ENCODE data around the gene IGIP.

IGIP gene

DNA sequence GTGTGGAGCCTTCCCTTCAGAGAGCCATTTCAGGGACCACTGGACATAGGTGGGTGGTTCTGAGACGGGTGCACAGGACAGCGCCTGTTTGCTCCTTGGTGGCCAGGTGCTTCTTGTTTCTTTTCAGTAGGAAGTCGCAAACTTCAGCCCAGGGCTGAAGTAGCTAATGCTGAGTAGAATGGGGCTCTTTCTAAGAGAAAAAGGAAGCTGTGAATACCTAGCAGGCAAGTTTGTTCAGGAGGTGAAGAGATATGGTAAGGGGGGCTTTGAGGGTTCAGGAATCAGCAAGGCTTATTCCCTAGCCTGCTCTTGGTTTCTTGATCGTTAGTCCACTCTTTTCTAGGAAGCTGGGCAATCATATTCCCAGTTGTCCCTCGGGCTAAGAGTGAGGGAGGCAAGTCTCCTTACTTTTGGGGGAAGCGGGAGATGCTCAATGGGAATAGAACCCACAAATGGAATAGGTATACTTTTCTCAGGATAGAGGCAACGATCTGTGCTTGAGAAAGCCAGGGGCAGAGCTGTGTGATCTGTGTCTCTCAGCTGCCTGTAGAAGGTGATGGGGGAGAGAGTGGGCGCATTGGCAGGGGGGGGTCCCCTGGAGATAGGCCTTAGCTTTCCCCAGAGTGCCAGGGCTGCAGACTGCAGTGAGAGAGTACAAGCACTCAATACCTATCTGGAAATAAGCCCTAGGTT lies 13.7 kb upstream of the IGIP start:
- DNase-seq = no peak

DNA sequence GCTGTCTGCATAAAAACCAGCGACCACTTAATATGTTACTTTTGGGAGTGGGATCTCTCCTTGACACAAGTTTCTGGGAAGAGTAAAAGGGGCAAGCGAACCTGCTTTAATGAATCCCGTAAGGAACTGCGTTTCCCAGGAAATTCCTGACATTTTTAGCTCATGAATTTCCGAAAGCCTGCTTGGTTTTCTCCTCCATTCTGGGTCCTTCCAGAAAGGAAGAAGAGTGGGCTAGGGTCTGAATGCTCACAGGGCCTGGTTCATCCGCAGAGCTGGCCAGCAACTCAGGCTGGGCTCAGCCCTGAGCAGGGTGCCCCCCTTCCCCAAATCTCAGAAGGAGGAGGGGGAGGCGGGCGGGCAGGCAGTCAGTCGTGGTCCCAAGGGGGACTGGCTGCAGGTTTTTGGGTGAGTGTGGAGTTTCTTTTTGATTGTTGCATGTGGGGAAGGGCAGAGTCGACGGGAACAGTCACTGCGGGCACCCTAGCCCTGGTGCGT lies 13.0 kb upstream of the IGIP start:
- no peak for DNase-seq

DNA sequence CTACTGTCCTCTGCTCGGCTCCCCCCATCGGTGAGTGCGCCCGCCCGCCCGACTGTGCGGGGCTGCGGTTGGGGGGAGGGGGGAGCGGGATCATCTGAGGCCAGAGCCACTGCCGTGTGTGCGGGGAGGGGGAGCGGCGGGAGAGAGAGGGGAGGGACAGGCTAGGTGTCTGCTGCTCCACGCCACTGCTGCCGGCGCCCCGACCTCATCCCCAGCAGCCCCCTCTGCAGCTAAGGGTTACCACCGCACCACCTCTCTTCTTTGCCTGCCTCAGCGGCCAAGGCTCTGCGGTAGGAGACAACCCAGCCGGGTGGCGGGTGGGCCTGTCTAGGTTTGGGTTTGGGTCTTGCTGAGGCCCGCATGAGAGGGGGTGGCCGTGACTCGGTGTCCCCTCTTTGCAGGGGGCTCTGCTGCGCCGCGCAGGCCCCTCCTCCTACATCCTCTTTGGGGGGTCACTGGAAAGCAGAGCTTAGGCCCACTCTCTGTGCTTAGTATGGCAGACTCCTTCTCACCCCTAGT lies 12.5 kb upstream of the IGIP start:
- no peak for DNase-seq

DNA sequence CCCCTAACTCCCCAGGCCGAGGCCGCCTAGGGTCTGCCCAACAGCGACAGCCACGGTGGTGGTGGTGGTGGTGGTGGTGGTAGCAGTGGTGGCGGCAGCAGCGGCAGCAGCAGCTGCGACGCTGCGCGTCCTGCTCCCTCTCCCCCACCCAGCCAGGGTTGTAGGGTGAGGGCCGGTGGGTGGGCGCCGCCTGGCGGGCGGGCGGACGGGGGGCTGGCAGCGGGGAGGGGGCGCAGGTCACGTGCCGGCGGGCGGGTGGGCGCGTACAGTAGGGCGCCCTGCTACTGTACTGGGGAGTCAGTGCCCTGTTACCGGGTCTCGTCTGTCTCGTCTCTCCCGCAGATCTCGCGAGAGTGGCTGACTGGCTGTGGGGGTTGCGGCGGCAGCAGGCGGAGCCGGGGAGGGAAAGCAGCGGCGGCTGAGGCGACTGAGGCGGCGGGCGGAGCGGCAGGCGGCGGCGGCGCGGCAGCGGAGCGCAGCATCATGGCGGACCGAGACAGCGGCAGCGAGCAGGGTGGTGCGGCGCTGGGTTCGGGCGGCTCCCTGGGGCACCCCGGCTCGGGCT lies 12.0 kb upstream of the IGIP start, which contains the start of gene PURA:
PURA (plus strand) TSS at position 411 of the 565 bp plus-strand sequence; CDS start at position 484, 73 bp downstream.
- peak; percentile 84 for DNase-seq

DNA sequence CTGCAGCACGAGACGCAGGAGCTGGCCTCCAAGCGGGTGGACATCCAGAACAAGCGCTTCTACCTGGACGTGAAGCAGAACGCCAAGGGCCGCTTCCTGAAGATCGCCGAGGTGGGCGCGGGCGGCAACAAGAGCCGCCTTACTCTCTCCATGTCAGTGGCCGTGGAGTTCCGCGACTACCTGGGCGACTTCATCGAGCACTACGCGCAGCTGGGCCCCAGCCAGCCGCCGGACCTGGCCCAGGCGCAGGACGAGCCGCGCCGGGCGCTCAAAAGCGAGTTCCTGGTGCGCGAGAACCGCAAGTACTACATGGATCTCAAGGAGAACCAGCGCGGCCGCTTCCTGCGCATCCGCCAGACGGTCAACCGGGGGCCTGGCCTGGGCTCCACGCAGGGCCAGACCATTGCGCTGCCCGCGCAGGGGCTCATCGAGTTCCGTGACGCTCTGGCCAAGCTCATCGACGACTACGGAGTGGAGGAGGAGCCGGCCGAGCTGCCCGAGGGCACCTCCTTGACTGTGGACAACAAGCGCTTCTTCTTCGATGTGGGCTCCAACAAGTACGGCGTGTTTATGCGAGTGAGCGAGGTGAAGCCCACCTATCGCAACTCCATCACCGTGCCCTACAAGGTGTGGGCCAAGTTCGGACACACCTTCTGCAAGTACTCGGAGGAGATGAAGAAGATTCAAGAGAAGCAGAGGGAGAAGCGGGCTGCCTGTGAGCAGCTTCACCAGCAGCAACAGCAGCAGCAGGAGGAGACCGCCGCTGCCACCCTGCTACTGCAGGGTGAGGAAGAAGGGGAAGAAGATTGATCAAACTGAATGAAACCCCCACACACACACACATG lies 11.2 kb upstream of the IGIP start:
- peak; percentile 27 for DNase-seq

DNA sequence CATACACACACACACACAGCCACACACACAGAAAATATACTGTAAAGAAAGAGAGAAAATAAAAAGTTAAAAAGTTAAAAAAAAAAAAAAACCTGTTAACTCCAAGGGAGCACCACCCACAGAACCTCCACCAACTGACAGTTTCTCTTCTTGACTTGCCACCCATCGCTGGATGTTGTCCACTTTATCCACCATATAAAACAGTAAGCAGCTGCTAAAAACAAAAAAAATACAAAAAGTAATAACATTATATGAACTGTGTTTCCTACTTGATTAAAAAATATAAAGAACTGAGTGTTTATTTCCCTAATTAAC lies 10.6 kb upstream of the IGIP start:
- DNase-seq = no peak

DNA sequence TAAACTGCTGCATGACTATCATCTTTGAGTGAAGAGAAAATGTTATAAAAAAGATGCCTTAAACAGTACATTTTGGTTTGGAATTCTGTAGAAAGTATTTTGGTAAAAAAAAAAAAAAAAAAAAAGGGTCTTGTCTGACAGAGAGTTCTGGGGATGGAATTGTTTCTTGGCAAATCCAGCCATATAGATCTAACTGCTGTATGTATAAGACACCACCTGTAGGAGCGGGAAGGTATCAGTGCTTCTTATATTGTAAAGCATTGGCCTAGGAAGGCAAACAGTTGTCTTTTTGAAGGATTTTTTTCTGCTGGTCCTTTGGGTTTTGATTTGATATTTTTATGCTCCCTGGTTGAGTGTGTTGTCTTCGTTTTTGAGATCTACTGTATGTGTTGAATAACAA lies 9.0 kb upstream of the IGIP start:
- DNase-seq = no peak

DNA sequence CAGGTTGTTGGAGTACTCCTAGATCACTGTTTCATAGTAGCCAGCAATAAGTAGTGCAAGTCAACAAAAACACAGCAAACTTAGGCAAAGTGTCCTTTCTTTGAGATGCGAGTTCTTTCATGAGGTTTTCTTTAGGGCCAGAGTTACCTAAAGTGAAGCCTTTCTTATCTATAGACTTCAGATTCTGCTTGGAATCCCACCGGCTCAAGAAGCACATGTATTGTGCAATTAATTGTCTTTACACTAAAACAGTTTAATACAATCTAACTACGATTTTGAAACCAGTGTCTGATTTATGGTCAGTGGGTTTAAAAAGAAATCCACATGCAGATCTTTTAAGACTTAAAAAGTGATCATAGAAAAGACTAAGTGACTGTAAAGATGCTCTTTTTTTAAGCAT lies 8.2 kb upstream of the IGIP start:
- no peak for DNase-seq

DNA sequence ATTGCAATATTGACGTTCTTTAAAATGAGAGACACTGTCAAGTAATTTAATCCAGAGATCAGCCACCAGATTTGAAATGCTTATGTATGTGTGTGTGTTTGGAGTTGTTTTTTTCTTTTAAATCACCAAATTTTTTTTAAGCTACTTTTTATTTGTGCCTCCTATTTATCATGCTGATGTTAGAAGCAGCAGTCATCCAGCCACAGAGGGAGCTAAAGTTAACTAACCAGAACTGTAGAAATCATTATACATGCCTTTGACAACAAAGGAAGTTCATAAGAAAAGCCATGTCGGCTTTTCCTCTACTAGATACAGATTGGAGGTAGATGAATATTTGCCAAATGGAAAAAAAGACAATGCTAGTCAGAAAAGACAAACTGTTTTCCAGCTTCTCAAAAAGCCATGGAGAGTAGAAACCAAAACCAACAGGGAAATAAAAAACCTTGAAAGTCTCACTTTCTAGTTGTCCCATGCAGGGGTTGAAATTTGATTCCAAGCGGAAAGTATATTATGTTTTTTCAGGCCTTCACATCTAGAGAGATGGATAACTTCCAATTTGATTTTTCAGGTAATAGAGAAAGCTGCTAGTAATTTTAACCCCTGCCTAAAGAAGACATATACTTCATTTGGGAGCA lies 7.3 kb upstream of the IGIP start:
- no peak for DNase-seq

DNA sequence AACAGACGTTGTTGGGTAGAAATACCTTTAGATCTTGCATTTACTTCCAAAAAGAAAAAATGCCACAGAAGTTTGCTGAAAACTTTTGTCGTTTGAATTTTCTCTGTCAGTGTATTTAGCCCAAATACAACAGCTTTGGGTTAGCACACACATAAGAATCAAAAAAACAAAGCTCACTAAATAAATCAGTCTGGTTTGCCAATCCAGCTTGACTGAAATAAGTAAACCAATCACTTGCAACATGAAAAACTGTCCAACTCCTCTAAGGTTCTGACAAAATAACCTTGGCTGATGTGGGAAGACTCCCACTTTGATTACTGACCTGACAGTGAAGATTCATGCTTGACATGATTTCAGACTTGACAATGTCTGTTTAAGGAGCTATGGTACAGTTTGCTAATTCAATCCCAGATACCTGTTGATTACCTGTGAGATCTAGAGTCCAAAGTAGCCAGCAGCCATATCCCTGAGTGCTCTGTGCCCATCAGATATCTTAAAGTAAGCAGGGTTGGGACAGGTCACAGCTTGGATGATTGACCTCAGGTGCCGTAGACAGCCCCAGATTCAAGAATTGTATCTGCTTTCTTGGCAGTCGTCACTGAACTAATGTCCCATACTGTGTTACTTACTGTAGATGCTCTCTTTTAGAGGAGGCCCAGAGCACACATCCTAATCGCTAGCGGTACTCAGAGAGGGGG lies 727 bp downstream of the IGIP start:
- no peak for DNase-seq

DNA sequence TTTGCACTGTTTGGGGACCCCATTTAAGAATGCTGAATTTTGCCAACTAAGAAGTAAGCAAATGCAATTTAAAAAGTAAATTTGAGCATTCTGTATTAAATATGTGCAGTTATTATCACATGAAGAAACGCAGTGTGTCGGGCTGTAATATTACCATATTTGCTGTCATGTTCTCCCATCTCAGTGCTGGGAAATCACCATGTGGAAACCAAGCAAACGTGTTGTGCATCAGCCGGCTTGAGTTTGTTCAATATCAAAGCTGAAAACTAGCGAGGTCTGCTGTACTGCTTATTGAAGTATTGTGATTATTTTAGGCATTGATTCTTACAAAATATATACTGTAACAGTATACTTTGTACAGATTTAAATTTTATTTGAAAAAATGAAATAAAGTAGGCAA lies 2.6 kb downstream of the IGIP start:
- DNase-seq = no peak

DNA sequence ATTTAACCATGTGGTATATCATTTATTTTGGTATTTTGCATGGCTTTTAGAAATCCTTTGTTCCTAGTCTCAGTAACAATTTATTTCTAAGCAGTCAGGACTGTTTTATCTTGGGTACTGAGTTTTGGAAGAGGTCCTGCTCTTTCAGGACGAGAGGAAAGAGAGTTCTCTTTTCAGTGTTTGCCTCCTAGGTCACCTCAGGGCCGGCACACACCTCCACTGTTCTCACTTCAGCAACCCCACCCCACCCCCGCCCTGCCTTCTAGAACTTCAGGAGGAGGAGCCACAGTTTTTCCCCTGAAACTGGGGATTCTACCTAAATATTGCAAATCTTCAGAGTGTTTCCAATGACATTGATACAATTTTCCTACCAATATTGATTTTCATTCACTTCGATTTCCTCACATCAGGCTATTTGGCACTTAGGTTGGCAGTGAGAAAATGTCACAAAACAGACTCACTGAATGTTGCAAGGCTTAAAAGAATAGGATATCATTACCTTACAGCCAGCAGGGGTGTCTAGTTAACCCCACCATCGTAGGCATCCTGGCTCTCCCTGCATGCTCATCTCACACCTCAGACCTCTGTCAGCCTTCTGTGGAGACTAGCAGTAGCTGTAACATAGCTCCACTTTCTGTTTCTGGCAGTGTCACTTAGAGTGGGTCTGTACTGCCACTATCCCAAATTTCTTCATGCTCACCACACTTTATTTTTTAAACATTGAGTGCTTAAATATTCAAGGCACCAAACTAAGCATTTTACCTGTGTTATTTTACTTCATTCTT lies 5.4 kb downstream of the IGIP start:
- DNase-seq = no peak

DNA sequence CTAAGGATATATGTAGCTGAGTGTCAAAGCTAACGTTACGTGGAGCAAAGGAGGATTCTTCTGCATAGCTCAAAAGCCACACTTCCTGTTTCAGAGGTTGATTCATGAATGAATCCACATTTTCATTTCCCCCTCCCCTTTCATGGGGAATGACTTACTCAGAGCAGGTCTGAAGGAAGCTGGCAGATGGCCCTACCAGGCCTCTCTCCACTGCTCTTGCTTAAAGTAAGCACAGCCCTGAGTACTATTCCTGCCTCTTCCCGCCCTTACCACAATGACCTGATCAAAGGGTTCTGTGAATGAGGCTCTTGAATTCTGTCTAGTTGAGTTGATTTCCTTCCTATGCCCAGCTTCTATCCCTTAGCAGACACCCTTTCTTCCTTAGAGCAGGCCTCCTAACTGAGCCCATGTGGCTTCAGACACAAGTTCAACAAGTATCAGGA lies 6.3 kb downstream of the IGIP start:
- DNase-seq = no peak

DNA sequence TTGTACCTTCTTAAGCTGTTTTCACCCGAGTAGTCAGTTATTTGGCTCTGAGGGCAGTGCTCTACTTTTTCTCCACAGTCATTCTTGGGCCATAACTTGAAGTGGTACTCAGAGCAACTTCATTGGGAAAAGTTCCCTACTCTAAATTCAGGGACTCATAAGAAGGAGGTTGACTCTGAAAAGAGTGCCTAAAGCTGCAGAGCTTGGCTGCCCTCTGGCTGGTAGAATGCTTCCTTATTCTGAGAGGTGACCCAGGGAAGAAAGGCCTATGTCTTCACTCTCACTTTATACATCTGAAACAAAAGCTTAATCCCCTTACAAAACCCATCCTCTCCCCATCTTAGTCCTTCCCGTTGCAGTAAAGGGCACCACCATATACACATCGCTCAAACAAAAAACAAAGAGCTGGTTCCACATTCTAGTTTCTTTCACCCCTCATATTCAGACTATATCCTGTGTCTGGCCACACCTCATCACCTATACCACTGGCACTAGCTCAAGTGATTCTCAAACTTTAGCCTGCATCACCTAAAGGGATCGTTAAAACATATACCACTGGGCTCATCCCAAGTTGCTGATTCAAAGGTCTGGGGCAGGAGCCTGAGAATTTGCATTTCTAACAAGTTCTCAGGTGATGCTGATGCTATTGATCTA lies 7.9 kb downstream of the IGIP start:
- no peak for DNase-seq

DNA sequence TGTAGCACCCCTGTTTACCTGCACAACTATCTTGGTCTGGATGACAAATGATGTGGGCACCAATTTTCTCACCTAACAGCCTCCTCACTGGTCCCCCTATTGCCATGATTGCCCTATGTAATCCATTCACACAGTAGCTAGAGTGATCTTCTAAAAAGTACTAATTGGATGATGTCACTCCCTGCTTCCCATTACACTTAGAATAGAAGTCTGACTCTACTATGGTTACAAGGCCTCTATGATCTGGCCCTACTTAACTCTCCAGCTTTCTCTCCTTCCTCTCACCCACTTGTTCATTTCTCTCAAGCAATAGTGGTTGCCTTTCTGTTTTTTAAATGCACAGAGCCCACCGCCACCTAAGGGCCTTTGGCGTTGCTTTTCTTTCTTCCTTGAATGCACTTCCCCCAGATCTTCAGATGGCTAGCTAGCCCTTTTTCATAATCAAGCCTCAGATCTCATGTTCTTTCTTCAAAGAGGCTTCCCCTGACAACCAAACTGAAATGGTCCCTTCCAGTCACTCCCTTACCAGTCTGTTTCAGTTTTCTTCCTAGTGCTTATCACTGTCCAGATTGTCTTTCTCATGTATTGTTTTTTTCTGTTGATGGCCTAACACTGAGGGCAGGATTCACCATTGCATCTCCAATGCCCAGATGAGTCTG lies 8.7 kb downstream of the IGIP start:
- no peak for DNase-seq

DNA sequence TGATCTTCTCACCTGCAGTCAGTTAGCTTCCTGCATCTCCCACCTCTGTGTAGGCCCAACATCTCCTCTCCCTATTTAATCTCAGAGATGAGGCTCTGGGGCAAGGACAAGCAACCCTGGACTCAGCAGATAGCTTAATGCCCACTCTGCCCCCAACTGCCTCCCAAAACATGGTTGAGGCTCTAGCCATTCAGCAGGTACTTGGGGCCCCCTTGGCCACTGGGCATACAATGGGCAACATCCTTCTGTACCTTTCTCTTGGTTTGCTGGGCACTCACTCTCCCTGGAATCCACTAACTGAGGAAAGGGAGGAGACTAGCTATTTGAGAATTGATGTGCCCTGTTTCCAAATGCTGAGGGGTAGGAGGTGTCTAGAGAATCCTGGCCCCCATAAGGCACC lies 9.4 kb downstream of the IGIP start:
- DNase-seq = no peak

DNA sequence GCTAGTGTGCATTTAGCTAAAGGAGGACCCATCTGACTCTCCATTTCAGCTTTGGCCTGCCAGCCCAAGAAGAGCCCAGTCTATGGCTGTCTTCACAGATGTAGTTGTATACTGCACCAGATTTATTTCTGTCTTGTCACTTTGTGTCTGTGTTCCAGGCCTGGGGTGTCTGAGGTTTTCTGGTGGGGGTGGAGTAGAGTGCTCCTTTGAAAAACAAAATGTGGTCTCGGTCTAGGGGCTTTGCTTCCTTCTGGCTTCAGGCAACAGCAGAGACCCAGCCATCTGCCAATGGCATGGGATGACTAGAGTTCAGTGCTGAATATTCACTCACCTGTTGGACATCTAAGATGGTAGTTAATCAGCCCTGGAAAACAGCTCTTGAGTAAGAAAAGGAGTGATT lies 10.9 kb downstream of the IGIP start:
- DNase-seq = no peak

DNA sequence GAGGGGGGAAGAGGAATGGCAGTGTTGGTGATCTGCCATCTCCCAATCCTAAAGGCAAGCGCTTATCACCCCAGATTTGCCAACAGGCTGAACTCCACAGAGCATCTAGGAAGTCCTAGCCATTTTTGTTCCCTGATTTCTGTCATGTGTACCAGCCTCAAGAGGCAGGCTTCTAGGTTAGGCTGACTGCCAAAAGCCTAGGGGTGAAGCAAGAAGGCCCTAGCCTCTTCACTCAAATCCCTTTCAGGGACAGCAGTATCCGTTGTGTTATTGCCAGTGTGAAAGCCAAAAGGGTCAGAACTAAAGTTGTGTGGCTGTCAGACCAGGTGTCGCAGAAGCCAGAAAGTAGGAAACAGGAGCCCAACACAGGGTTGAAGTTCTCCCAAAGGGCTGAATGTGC lies 14.7 kb downstream of the IGIP start:
- no peak for DNase-seq

DNA sequence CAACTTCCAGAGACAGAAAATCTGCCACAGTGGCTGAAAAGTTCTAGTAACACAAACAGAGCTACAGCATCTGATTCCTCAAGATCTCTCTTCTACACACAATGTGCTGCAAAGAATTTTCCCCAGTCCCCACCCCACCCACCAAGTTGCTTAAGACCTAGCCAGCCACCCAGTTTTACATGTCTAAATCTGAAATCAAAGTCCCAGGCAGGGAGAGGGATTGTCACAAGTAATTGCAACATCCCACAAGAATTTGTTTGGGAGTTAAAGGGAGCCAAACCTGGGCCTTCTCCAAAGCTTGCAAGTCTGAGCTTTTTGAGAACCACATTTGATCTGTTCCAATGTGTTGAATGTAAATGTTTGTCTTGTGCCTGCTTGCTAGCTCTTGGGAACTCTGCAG lies 15.5 kb downstream of the IGIP start:
- no peak for DNase-seq

DNA sequence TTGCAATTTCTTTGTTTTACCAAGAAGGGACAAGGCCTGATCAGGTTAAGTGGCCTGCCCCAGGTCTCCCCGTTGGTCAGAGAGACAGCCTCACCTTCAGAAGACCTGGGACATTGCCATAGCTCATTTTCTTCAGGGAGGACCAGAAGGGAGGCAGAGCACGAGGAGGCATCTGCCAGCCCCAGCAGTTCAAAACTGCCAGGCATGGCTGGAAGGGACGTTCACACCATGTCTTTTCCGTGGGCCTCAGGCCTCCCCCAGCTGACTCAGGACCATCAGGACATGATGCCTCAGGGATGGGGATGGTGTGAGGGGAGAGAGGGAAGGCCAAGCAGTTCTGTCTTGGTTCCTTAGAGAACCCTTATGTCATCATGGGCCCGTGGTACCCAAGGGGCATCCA lies 16.5 kb downstream of the IGIP start:
- DNase-seq = no peak

DNA sequence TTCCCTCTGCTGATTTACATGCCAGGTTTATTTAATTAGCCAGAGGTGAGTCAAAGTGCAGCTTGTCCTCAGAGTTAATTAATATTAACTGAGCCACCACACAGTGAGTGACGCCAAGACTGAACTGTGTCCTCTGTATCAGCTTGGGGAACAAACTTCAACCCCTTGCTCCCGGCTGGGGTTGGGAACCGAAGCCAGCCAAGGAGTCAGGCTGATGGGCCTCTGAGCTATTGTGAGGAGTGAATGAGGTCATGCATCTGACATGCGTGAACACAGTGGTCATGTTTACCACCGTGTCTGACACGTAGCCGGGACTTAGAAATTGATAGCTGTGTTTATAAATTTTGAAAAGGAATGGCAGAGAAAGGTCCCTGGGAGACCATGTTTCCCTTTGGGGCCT lies 17.1 kb downstream of the IGIP start:
- no peak for DNase-seq

Data from NCI-H1105 treated with DMSO at 0.1 percent for 48 hours (cell line).